GM12878 (cell line): ENCODE data around the gene SFI1. TPM values are rescaled to one million over a fixed set of nuclear protein-coding genes. Genes with fewer than 3 reads are reported as not detected.

Source experiments
- ATAC-seq: fragments of 200-7000 bp; cut with Tn5 transposase; 3 replicates; pipeline ENCODE4 v1.9.1; 2020; ENCODE audit warnings: mild to moderate bottlenecking, moderate library complexity
- BruUV-seq: library from RNA; stranded (reverse); fragments of 400-500 nt; replicated peaks from 2 replicates; lab custom pipeline; 2021; lab: Mats Ljungman, UMichigan
- CTCF ChIA-PET: fragments of 300-600 bp; sonication (Branson Sonifier 250); formaldehyde crosslinking; extraction: SDS; loops from one replicate; lab custom pipeline; 2021; ENCODE audit warnings: inconsistent platforms; lab: Yijun Ruan, JAX
- POLR2A ChIA-PET: fragments of 350-600 bp; formaldehyde crosslinking; extraction: SDS; loops from one replicate; lab custom pipeline; 2021; ENCODE audit warnings: inconsistent platforms; lab: Charles Lee
- RAD21 ChIA-PET: fragments of 300-600 bp; sonication (Branson Sonifier 250); formaldehyde crosslinking; loops from one replicate; lab custom pipeline; 2023; ENCODE audit warnings: antibody characterized with exemption; ENCODE audit not compliant: unreplicated experiment; lab: Charles Lee
- SMC1A ChIA-PET: fragments of 300-600 bp; sonication (Branson Sonifier 250); formaldehyde crosslinking; loops from one replicate; lab custom pipeline; 2023; ENCODE audit not compliant: unreplicated experiment, uncharacterized antibody; lab: Charles Lee
- DNase-seq: peaks from one replicate; pipeline ENCODE4 v3.0.0-alpha.2; 2011; ENCODE audit warnings: low read depth, low spot score
- FAIRE-seq: peaks from 3 replicates; lab custom pipeline; 2011; peaks lifted over from hg19 to GRCh38; lab: Jason Lieb, UNC
- H2AFZ ChIP-seq: 2 replicates; pipeline ENCODE4 v1.6.0; 2011; ENCODE audit warnings: low read depth, low read length, control low read depth; ENCODE audit not compliant: control insufficient read depth
- H3K27ac ChIP-seq: 2 replicates; pipeline ENCODE4 v1.5.1; 2011; ENCODE audit warnings: control low read depth; ENCODE audit not compliant: control insufficient read depth, insufficient read depth
- H3K27me3 ChIP-seq, 2 experiments: replicated peaks in 1 of 2; 2 replicates each; pipeline versions ENCODE4 v1.6.0 to v1.6.1; 2011; ENCODE audit warnings: low read length in 1 of 2; ENCODE audit not compliant: control insufficient read depth in 2 of 2, insufficient read depth in 2 of 2
- H3K36me3 ChIP-seq, 2 experiments: 2 replicates each; pipeline ENCODE4 v1.5.1; 2011; ENCODE audit warnings: low read length in 1 of 2; ENCODE audit not compliant: control insufficient read depth in 2 of 2, insufficient read depth in 2 of 2
- H3K4me1 ChIP-seq: 2 replicates; pipeline ENCODE4 v1.6.1; 2011; ENCODE audit warnings: mild to moderate bottlenecking, low read length, moderate library complexity, mixed read lengths; ENCODE audit not compliant: control insufficient read depth, insufficient read depth
- H3K4me2 ChIP-seq: 2 replicates; pipeline ENCODE4 v1.6.0; 2011; ENCODE audit warnings: control low read depth; ENCODE audit not compliant: control insufficient read depth, insufficient read depth
- H3K4me3 ChIP-seq: fragments of 200-600 bp; sonication (generic); 2 replicates; pipeline ENCODE4 v1.5.1; 2016
- H3K79me2 ChIP-seq: 2 replicates; pipeline ENCODE4 v1.6.0; 2011; ENCODE audit warnings: low read length; ENCODE audit not compliant: control insufficient read depth, insufficient read depth
- H3K9ac ChIP-seq: 2 replicates; pipeline ENCODE4 v1.8.0; 2011; ENCODE audit warnings: low read length, control low read depth, mixed read lengths; ENCODE audit not compliant: control insufficient read depth, insufficient read depth
- H3K9me3 ChIP-seq: replicated peaks from 3 replicates; pipeline ENCODE4 v1.5.1; 2011; ENCODE audit warnings: mild to moderate bottlenecking, low read length; ENCODE audit not compliant: control insufficient read depth, insufficient read depth
- H4K20me1 ChIP-seq: 2 replicates; pipeline ENCODE4 v1.6.0; 2011; ENCODE audit not compliant: control insufficient read depth, insufficient read depth
- CEBPZ ChIP-seq: fragments of 150-350 bp; IDR thresholded peaks from 2 replicates; pipeline ENCODE4 v1.6.1; 2016; ENCODE audit warnings: low read depth, low read length
- ETV6 ChIP-seq, 2 experiments: fragments of 450-650 bp in 1 of 2; IDR thresholded peaks in 1 of 2; conservative IDR thresholded peaks in 1 of 2; 2 replicates each; pipeline ENCODE4 v1.6.1; 2014; ENCODE audit warnings: antibody characterized with exemption in 1 of 2, borderline replicate concordance in 1 of 2, low read depth in 1 of 2, mild to moderate bottlenecking in 1 of 2, moderate library complexity in 1 of 2
- GATAD2B ChIP-seq: fragments of 450-650 bp; conservative IDR thresholded peaks from 2 replicates; pipeline ENCODE4 v1.6.1; 2017; ENCODE audit warnings: low read depth, mild to moderate bottlenecking, moderate library complexity
- JUND ChIP-seq: IDR thresholded peaks from 2 replicates; pipeline ENCODE4 v1.6.1; 2012; ENCODE audit warnings: low read depth, mild to moderate bottlenecking, low read length, improper control_type of control experiment, moderate library complexity
- NRF1 ChIP-seq: conservative IDR thresholded peaks from 2 replicates; pipeline ENCODE4 v1.6.1; 2011; ENCODE audit warnings: mild to moderate bottlenecking, low read depth, low read length, improper control_type of control experiment
- POLR2AphosphoS5 ChIP-seq: IDR thresholded peaks from 2 replicates; pipeline ENCODE4 v1.6.1; 2011; ENCODE audit warnings: mild to moderate bottlenecking, low read length, inconsistent platforms
- RAD21 ChIP-seq: IDR thresholded peaks from 2 replicates; pipeline ENCODE4 v1.6.1; 2011; ENCODE audit warnings: mild to moderate bottlenecking, low read depth, low read length, moderate library complexity; ENCODE audit not compliant: insufficient read depth
- REST ChIP-seq: IDR thresholded peaks from 2 replicates; pipeline ENCODE4 v1.6.1; 2012; ENCODE audit warnings: mild to moderate bottlenecking, low read depth, low read length
- SMAD1 ChIP-seq: fragments of 450-650 bp; IDR thresholded peaks from 2 replicates; pipeline ENCODE4 v1.6.1; 2018; ENCODE audit warnings: mild to moderate bottlenecking, low read depth; ENCODE audit not compliant: partially characterized antibody
- ZNF217 ChIP-seq: fragments of 450-650 bp; IDR thresholded peaks from 2 replicates; pipeline ENCODE4 v1.6.1; 2017; ENCODE audit warnings: antibody characterized with exemption, mild to moderate bottlenecking
- WGBS: methylation state at CpG from one replicate; pipeline ENCODE4 v1.1.6; 2016; ENCODE audit warnings: low lambda C conversion rate; ENCODE audit not compliant: insufficient replicate concordance, insufficient coverage; ENCODE audit errors: missing lambda C conversion rate; 5-methylcytosine and 5-hydroxymethylcytosine counted together
- in situ Hi-C: fragments of 300-500 bp; cut with MboI; formaldehyde crosslinking; loops from 9 replicates; pipeline ENCODE4 v1.14.3; 2018; ENCODE audit warnings: mixed read lengths
- intact Hi-C: fragments of 100-400 bp; cut with micrococcal nuclease; formaldehyde crosslinking; loops from one replicate; pipeline ENCODE4 v1.14.2; 2022; ENCODE audit not compliant: unreplicated experiment
- polyA plus RNA-seq, 11 experiments: library from polyadenylated mRNA; depleted of rRNA in 4 of 11; unstranded in 6 of 11; stranded (reverse) in 5 of 11; fragments of >200 nt; fragmentation: Nextera tagmentation in 4 of 11; fragmentation: Illumina TruSeq in 1 of 11; extraction: Ambion mirVana in 4 of 11; extraction: Trizol in 1 of 11; gene quantifications; 1 replicate in 1 of 11; 2 replicates in 10 of 11; pipeline versions ENCODE4 v1.2.1 to v1.2.3, GENCODE V29; 2011 to 2016; ENCODE audit warnings: inconsistent platforms in 2 of 11, missing spikeins in 2 of 11, low read depth in 1 of 11
- total RNA-seq, 4 experiments: library from RNA; depleted of rRNA in 3 of 4; stranded (reverse); fragments of >200 nt in 3 of 4; fragmentation: Illumina TruSeq in 1 of 4; extraction: Trizol in 1 of 4; gene quantifications; 2 replicates each; pipeline versions ENCODE4 v1.2.1 to v1.2.3, GENCODE V29; 2013 to 2021

SFI1 gene
- total and polyA plus RNA-seq, 10 of the 15 experiments (the other 5 are each of a cell fraction or from before 2014, with no cell fraction given), result 6.3 to 70.1 (median 30.4) TPM

GRCh38 chr22:31509061-31509762, 12.9 kb downstream of the SFI1 start:
- ChIA-PET POLR2A (no interaction called here), RAD21 (no interaction called here), SMC1A (interaction anchor here (1.3 kb wide), 1 partner anchor 47 kb away, joined by 3 read pairs; no protein-coding TSS in a partner anchor), CTCF (interaction anchor here (1.4 kb wide), 1 partner anchor 11 kb away, joined by 4 read pairs; no protein-coding TSS in a partner anchor)
- Histone ChIP-seq H3K9ac (no peak overlapping the region), H3K36me3 (peaks cover 0 to 12% of the 10 kb centered on the region in 2 experiments; a peak in 1 of 4 replicates), H3K27ac (no peak overlapping the region), H4K20me1 (no peaks in the 10 kb centered on the region), H3K4me3 (no peak overlapping the region), H3K79me2 (peaks cover 9% of the 10 kb centered on the region), H3K27me3 (no peaks in the 10 kb centered on the region), H3K9me3 (no peaks in the 10 kb centered on the region; the same call in 1 of the 3 replicates), H3K4me1 (no peaks in the 10 kb centered on the region), H3K4me2 (no peak overlapping the region), H2AFZ (no peak overlapping the region)
- TSS peak; percentile 34 for BruUV-seq
- FAIRE-seq, result no peak
- no peak for TF ChIP-seq ZNF217
- TF ChIP-seq NRF1, result no peak
- TF ChIP-seq JUND, result no peak
- no peak for TF ChIP-seq POLR2AphosphoS5
- no peak for TF ChIP-seq RAD21
- TF ChIP-seq CEBPZ, result no peak
- no peak for TF ChIP-seq GATAD2B
- no peak for TF ChIP-seq SMAD1
- no peak for TF ChIP-seq ETV6 (conservative IDR thresholded peaks at IDR 0.05 in 1 of 2, IDR thresholded peaks at IDR 0.05 in 1 of 2; ENCODE audit: borderline replicate concordance in 1 of 2, low read depth in 1 of 2)
- no peak for TF ChIP-seq REST
- no peak for DNase-seq
- in situ Hi-C loops (no loop called here), intact Hi-C loops (no loop called here)
- WGBS, result 86% methylated on average over 6 of the region's 6 CpGs
- no peak for ATAC-seq
